PC-3 (cell line): Measurements from ENCODE around the gene CCNL2.

Experiments used
- EZH2 ChIP-seq: fragments of 300-600 bp; sonication (generic); IDR thresholded peaks from one replicate; pipeline ENCODE4 v1.6.1; 2017; ENCODE audit warnings: antibody characterized with exemption, mild to moderate bottlenecking, low read length; ENCODE audit not compliant: unreplicated experiment
- TF ChIP-seq, protein P1 (sequence below): fragments of 300-600 bp; sonication (generic); conservative IDR thresholded peaks from 2 replicates; pipeline ENCODE4 v1.5.1; 2017; ENCODE audit warnings: antibody characterized with exemption, low read depth, mild to moderate bottlenecking, low read length

- no peak for TF ChIP-seq EZH2
- TF ChIP-seq, protein P1, sequence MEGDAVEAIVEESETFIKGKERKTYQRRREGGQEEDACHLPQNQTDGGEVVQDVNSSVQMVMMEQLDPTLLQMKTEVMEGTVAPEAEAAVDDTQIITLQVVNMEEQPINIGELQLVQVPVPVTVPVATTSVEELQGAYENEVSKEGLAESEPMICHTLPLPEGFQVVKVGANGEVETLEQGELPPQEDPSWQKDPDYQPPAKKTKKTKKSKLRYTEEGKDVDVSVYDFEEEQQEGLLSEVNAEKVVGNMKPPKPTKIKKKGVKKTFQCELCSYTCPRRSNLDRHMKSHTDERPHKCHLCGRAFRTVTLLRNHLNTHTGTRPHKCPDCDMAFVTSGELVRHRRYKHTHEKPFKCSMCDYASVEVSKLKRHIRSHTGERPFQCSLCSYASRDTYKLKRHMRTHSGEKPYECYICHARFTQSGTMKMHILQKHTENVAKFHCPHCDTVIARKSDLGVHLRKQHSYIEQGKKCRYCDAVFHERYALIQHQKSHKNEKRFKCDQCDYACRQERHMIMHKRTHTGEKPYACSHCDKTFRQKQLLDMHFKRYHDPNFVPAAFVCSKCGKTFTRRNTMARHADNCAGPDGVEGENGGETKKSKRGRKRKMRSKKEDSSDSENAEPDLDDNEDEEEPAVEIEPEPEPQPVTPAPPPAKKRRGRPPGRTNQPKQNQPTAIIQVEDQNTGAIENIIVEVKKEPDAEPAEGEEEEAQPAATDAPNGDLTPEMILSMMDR = peak; percentile 6; the same call in 1 of the 2 replicates
These were observed 22.4 kb downstream of the CCNL2 start for GRCh38 chr1:1376551-1377226.
